Left hindlimb (tissue), 1 donor: ENCODE measurements around the gene BCL6B.

ENCODE experiments used
- DNase-seq: peaks from one replicate; pipeline ENCODE4 v3.0.0-alpha.2; 2018

The BCL6B gene

GRCh38 chr17:7064261-7064660 is 41.4 kb downstream of the BCL6B start:
- DNase-seq, result no peak

GRCh38 chr17:7067198-7067597 is 44.3 kb downstream of the BCL6B start:
- no peak for DNase-seq

GRCh38 chr17:7068268-7068667 is 45.4 kb downstream of the BCL6B start:
- no peak for DNase-seq

GRCh38 chr17:7070712-7071111 is 47.9 kb downstream of the BCL6B start:
- DNase-seq, result no peak

GRCh38 chr17:7072406-7072805 is 49.6 kb downstream of the BCL6B start:
- DNase-seq, result no peak

- no peak for DNase-seq
These were observed 52.1 kb downstream of the BCL6B start for GRCh38 chr17:7074931-7075330.

- no peak for DNase-seq
These were observed 55.2 kb downstream of the BCL6B start for GRCh38 chr17:7077911-7078546.

- no peak for DNase-seq
These were observed 55.9 kb downstream of the BCL6B start for GRCh38 chr17:7078711-7079110.
